SK-N-SH (cell line): Measurements from ENCODE around the gene CBLN3. TPM values are rescaled to one million over a fixed set of nuclear protein-coding genes. Genes with fewer than 3 reads are reported as not detected.

Experiments
- CTCF ChIA-PET: fragments of 300-600, 350-600 bp; formaldehyde crosslinking; extraction: SDS; loops from one replicate; lab custom pipeline; 2021; lab: Yijun Ruan, JAX
- POLR2A ChIA-PET: fragments of 350-600 bp; sonication (Branson Sonifier 250); formaldehyde crosslinking; extraction: SDS; loops from one replicate; lab custom pipeline; 2020; ENCODE audit warnings: antibody characterized with exemption, inconsistent platforms; lab: Yijun Ruan, JAX
- DNase-seq: peaks from one replicate; pipeline ENCODE4 v3.0.0; 2012
- H2AFZ ChIP-seq: fragments of 200-600 bp; sonication (generic); 2 replicates; pipeline ENCODE4 v1.8.1; 2016; ENCODE audit warnings: antibody characterized with exemption, mild to moderate bottlenecking, low read depth
- H3F3A ChIP-seq: fragments of 200-600 bp; sonication (generic); replicated peaks from 2 replicates; pipeline ENCODE3; 2016; ENCODE audit warnings: antibody characterized with exemption, mild to moderate bottlenecking; ENCODE audit not compliant: insufficient read depth
- H3K27ac ChIP-seq, 2 experiments: fragments of 200-500 bp in 1 of 2; fragments of 200-600 bp in 1 of 2; sonication (Bioruptor generic) in 1 of 2; sonication (generic), shearing (Covaris generic) in 1 of 2; 2 replicates each; pipeline versions ENCODE4 v1.5.1 to v1.6.1; 2014 to 2016; ENCODE audit warnings: low read depth in 2 of 2, inconsistent platforms in 1 of 2, low read length in 1 of 2, mild to moderate bottlenecking in 1 of 2, mixed read lengths in 1 of 2
- H3K27me3 ChIP-seq: fragments of 200-600 bp; sonication (generic), shearing (Covaris generic); 2 replicates; pipeline ENCODE4 v1.6.1; 2016; ENCODE audit warnings: mixed run types; ENCODE audit not compliant: insufficient read depth
- H3K36me3 ChIP-seq, 2 experiments: fragments of 200-500 bp in 1 of 2; fragments of 200-600 bp in 1 of 2; sonication (Bioruptor generic) in 1 of 2; sonication (generic) in 1 of 2; replicated peaks in 1 of 2; 2 replicates each; pipeline versions ENCODE3 to v1.5.1; 2014 to 2016; ENCODE audit warnings: low read length in 1 of 2, mild to moderate bottlenecking in 1 of 2; ENCODE audit not compliant: insufficient read depth in 2 of 2, control insufficient read depth in 1 of 2
- H3K4me1 ChIP-seq, 2 experiments: fragments of 200-500 bp in 1 of 2; fragments of 200-600 bp in 1 of 2; sonication (Bioruptor generic) in 1 of 2; sonication (generic), shearing (Covaris generic) in 1 of 2; 2 replicates each; pipeline versions ENCODE4 v1.5.1 to v1.6.1; 2014 to 2016; ENCODE audit warnings: low read depth in 1 of 2, low read length in 1 of 2, mixed run types in 1 of 2; ENCODE audit not compliant: insufficient read depth in 2 of 2, control insufficient read depth in 1 of 2
- H3K4me2 ChIP-seq: fragments of 200-600 bp; sonication (generic), shearing (Covaris generic); 2 replicates; pipeline ENCODE4 v1.6.1; 2017; ENCODE audit warnings: mixed run types
- H3K4me3 ChIP-seq, 2 experiments: fragments of 200-500 bp in 1 of 2; fragments of 200-600 bp in 1 of 2; sonication (Bioruptor generic) in 1 of 2; sonication (generic), shearing (Covaris generic) in 1 of 2; 2 replicates each; pipeline versions ENCODE4 v1.5.1 to v1.8.1; 2014 to 2016; ENCODE audit warnings: low read depth in 2 of 2, inconsistent platforms in 1 of 2, low read length in 1 of 2, mild to moderate bottlenecking in 1 of 2, mixed read lengths in 1 of 2, moderate library complexity in 1 of 2
- H3K79me2 ChIP-seq: fragments of 200-600 bp; sonication (generic); 2 replicates; pipeline ENCODE4 v1.8.1; 2017; ENCODE audit warnings: mild to moderate bottlenecking; ENCODE audit not compliant: insufficient read depth
- H3K9ac ChIP-seq: fragments of 200-600 bp; sonication (generic); 2 replicates; pipeline ENCODE4 v1.6.1; 2017; ENCODE audit warnings: mixed run types
- H3K9me2 ChIP-seq: fragments of 200-600 bp; sonication (generic); 2 replicates; pipeline ENCODE4 v1.6.1; 2017; ENCODE audit warnings: mixed run types
- H3K9me3 ChIP-seq: fragments of 200-600 bp; sonication (generic); 2 replicates; pipeline ENCODE4 v1.6.1; 2017; ENCODE audit warnings: mixed run types, mild to moderate bottlenecking, moderate library complexity
- H4K20me1 ChIP-seq: fragments of 200-600 bp; sonication (generic); 2 replicates; pipeline ENCODE4 v1.6.1; 2017; ENCODE audit warnings: mild to moderate bottlenecking, mixed run types; ENCODE audit not compliant: insufficient read depth
- ELF1 ChIP-seq: IDR thresholded peaks from 2 replicates; pipeline ENCODE4 v1.4.0; 2012
- FOXM1 ChIP-seq: IDR thresholded peaks from 2 replicates; pipeline ENCODE4 v1.4.0; 2012; ENCODE audit warnings: low read depth, mild to moderate bottlenecking
- GABPA ChIP-seq: IDR thresholded peaks from 2 replicates; pipeline ENCODE4 v1.4.0; 2012; ENCODE audit warnings: low read depth, mild to moderate bottlenecking
- GATA2 ChIP-seq: sonication (generic); formaldehyde crosslinking; IDR thresholded peaks from 2 replicates; pipeline ENCODE4 v1.5.0; 2020; ENCODE audit warnings: mild to moderate bottlenecking, missing genetic modification reagents
- IRF3 ChIP-seq: fragments of 150-350 bp; IDR thresholded peaks from 2 replicates; pipeline ENCODE4 v1.6.1; 2016; ENCODE audit warnings: mild to moderate bottlenecking, low read depth, low read length
- JUND ChIP-seq: IDR thresholded peaks from 2 replicates; pipeline ENCODE4 v1.4.0; 2012
- MEF2A ChIP-seq: IDR thresholded peaks from 2 replicates; pipeline ENCODE4 v1.4.0; 2012; ENCODE audit warnings: low read depth, borderline replicate concordance
- NRF1 ChIP-seq: IDR thresholded peaks from 2 replicates; pipeline ENCODE4 v1.6.1; 2012; ENCODE audit warnings: low read depth, mild to moderate bottlenecking, low read length
- POLR2AphosphoS5 ChIP-seq: IDR thresholded peaks from 2 replicates; pipeline ENCODE4 v1.6.1; 2012; ENCODE audit warnings: low read depth, low read length
- RAD21 ChIP-seq: IDR thresholded peaks from 2 replicates; pipeline ENCODE4 v1.6.1; 2012; ENCODE audit warnings: mild to moderate bottlenecking, low read length
- RCOR1 ChIP-seq: fragments of 150-350 bp; IDR thresholded peaks from 2 replicates; pipeline ENCODE4 v1.6.1; 2017; ENCODE audit warnings: antibody characterized with exemption, low read length
- REST ChIP-seq: IDR thresholded peaks from 2 replicates; pipeline ENCODE4 v1.6.1; 2012; ENCODE audit warnings: mild to moderate bottlenecking, low read depth, low read length, moderate library complexity
- SIN3A ChIP-seq: IDR thresholded peaks from 2 replicates; pipeline ENCODE4 v1.6.1; 2012; ENCODE audit warnings: low read depth, mild to moderate bottlenecking, low read length, moderate library complexity, borderline replicate concordance
- SMC3 ChIP-seq: IDR thresholded peaks from 2 replicates; pipeline ENCODE4 v1.6.1; 2012; ENCODE audit warnings: low read depth, low read length, improper control_type of control experiment
- TAF1 ChIP-seq: IDR thresholded peaks from 2 replicates; pipeline ENCODE4 v1.6.1; 2012; ENCODE audit warnings: low read depth, mild to moderate bottlenecking, low read length, moderate library complexity, borderline replicate concordance
- TCF12 ChIP-seq: IDR thresholded peaks from 2 replicates; pipeline ENCODE4 v1.4.0; 2012
- TEAD4 ChIP-seq: IDR thresholded peaks from 2 replicates; pipeline ENCODE4 v1.4.0; 2012; ENCODE audit warnings: mild to moderate bottlenecking, borderline replicate concordance; ENCODE audit not compliant: insufficient read depth
- YY1 ChIP-seq: IDR thresholded peaks from 2 replicates; pipeline ENCODE4 v1.4.0; 2012; ENCODE audit warnings: low read depth, mild to moderate bottlenecking
- WGBS: methylation state at CpG from one replicate; pipeline ENCODE4 v1.1.6; 2017; ENCODE audit warnings: low lambda C conversion rate; 5-methylcytosine and 5-hydroxymethylcytosine counted together
- polyA plus RNA-seq, 3 experiments: library from polyadenylated mRNA; depleted of rRNA; stranded (reverse); fragments of >200 nt; gene quantifications; 2 replicates each; pipeline ENCODE4 v1.2.3, GENCODE V29; 2012
- TF ChIP-seq, protein P1 (sequence below): IDR thresholded peaks from 2 replicates; pipeline ENCODE4; 2012

Gene CBLN3
- polyA plus RNA-seq, 1 of the 3 experiments (the other 2 are of a cell fraction): 1.8 TPM

- Histone ChIP-seq H4K20me1 (no peaks in the 10 kb centered on the region), H3K4me1 (peaks cover 0 to 17% of the 10 kb centered on the region in 2 experiments; a peak in 1 of 4 replicates), H3K27me3 (no peaks in the 10 kb centered on the region), H3K9me3 (no peaks in the 10 kb centered on the region), H2AFZ (no peak overlapping the region), H3K9me2 (no peaks in the 10 kb centered on the region), H3K4me2 (no peak overlapping the region), H3K4me3 (no peak overlapping the region), H3K27ac (no peak overlapping the region), H3K36me3 (peaks cover 0 to 10% of the 10 kb centered on the region in 2 experiments), H3F3A (no peaks in the 10 kb centered on the region), H3K79me2 (no peaks in the 10 kb centered on the region), H3K9ac (no peak overlapping the region)
- DNase-seq: no peak
- TF ChIP-seq RAD21 (no peak), GABPA (no peak), JUND (no peak), SMC3 (no peak), TAF1 (no peak), GATA2 (no peak), REST (no peak), RCOR1 (no peak)
- 83% methylated on average over 15 of the region's 15 CpGs for WGBS
- POLR2A ChIA-PET: no interaction called here
- CTCF ChIA-PET: interaction anchor here (1.1 to 1.5 kb wide), 2 partner anchors 14 to 47 kb away, joined by 3 to 4 read pairs; no protein-coding TSS in a partner anchor
These were observed 49.3 kb downstream of the CBLN3 start for GRCh38 chr14:24379907-24380730.

DNA sequence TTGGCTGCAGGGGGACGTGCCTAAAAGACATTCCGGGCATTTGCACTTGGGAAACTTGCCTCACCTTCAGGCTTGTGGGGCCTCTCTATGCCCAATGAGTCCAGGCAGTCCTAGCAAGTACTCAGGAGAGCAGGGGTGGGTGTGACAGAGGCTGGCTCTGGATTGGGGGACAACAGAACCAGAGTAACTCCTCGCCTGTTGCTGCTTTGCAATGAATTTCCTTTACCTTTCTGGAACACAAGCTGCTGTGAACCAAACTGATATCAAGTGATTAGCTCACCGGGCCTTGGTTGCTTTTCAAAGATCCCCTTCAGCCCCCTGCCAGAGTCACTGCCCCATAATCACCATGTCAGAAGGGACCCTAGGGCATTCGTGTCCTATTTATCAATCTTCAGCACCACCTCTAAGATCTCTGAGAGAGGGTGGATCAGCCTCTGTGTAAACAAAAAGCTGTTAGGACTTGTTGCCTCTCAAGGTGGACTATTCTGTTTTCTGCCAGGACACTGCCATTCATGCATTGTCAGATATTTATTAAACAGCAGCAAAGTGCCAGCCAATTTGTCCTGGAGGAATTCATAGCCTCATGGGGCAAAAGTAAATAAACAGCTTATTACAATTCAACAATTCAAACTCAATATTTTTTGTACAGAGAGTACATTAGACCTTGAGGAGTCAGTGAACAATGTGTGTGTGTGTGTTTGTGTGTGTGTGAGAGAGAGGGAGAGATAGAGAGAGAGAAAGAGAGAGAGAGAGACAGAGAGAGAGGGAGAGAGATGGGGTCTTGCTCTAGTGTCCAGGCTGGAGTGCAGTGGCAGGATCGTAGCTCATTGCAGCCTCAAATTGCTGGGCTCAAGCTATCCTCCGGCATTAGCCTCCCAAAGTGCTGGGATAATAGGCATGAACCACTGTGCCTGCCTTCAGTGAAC, 50.2 kb downstream of the CBLN3 start:
- POLR2A ChIA-PET: interaction anchor here (1.0 kb wide), 1 partner anchor 13 kb away, joined by 3 read pairs; no protein-coding TSS in a partner anchor
- CTCF ChIA-PET: interaction anchor here (0.9 to 2.4 kb wide), 3 partner anchors 13 to 33 kb away, joined by 3 to 16 read pairs (median 3); no protein-coding TSS in a partner anchor
- TF ChIP-seq MEF2A (no peak), RAD21 (no peak), GATA2 (no peak), TCF12 (no peak), JUND (no peak), IRF3 (no peak), FOXM1 (no peak), ELF1 (no peak), SIN3A (no peak), POLR2AphosphoS5 (no peak), SMC3 (no peak), TEAD4 (no peak), NRF1 (no peak), YY1 (no peak)
- TF ChIP-seq, protein P1, sequence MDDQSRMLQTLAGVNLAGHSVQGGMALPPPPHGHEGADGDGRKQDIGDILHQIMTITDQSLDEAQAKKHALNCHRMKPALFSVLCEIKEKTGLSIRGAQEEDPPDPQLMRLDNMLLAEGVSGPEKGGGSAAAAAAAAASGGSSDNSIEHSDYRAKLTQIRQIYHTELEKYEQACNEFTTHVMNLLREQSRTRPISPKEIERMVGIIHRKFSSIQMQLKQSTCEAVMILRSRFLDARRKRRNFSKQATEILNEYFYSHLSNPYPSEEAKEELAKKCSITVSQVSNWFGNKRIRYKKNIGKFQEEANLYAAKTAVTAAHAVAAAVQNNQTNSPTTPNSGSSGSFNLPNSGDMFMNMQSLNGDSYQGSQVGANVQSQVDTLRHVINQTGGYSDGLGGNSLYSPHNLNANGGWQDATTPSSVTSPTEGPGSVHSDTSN: no peak

More for the DNA sequence above, 50.2 kb downstream of the CBLN3 start:
- Histone ChIP-seq H3K27ac (no peak overlapping the region), H3K79me2 (no peaks in the 10 kb centered on the region), H3K9me2 (no peaks in the 10 kb centered on the region), H4K20me1 (no peaks in the 10 kb centered on the region), H3K27me3 (no peaks in the 10 kb centered on the region), H3F3A (no peaks in the 10 kb centered on the region), H3K36me3 (peaks cover 0 to 11% of the 10 kb centered on the region in 2 experiments), H3K4me1 (peaks cover 0 to 17% of the 10 kb centered on the region in 2 experiments; a peak in 1 of 4 replicates), H3K9me3 (no peaks in the 10 kb centered on the region), H3K4me2 (no peak overlapping the region), H3K4me3 (no peak overlapping the region), H3K9ac (no peak overlapping the region), H2AFZ (no peak overlapping the region)
- WGBS: 86% methylated on average over 7 of the region's 7 CpGs
- DNase-seq: no peak
